ENCODE results near the gene NPM1.

The NPM1 gene

GRCh38 chr5:171387970-171388815 is 544 bp downstream of the NPM1 start:
- TF ChIP-seq MYC (IDR thresholded peaks at IDR 0.05; ENCODE audit: low read depth, low read length) (peak; percentile 100), CTCF (IDR thresholded peaks at IDR 0.05; ENCODE audit: low read depth, low read length) (no peak), POLR2A (IDR thresholded peaks at IDR 0.05; ENCODE audit: extremely low read depth, insufficient read length) (peak; percentile 34), MAX (IDR thresholded peaks at IDR 0.05; ENCODE audit: low read depth, low read length) (peak; percentile 100)
- H3K4me3 ChIP-seq (ENCODE audit: low read depth, low read length) = peak overlapping the region; percentile 98
- DNase-seq (ENCODE audit: low read depth) = peak; percentile 86

DNA sequence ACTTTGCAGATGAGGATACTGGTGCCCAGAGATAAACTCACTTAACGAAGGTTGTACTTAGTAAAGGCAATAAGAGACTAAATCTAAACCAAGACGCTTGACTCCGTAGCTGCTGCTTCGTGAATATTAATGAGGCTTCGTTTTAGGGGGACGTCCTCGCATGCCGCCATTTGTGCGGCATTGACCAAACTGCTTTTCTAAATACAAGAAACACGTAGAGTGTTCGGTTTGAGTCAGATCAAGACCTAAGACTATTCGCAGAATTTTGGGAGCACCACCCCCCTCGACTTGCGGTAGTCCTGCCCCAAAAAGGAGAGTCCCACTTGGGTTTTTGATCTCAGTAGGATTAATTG is 1.1 kb downstream of the NPM1 start:
- TF ChIP-seq POLR2A (IDR thresholded peaks at IDR 0.05; ENCODE audit: extremely low read depth, insufficient read length) = no peak
- TF ChIP-seq MAX (IDR thresholded peaks at IDR 0.05; ENCODE audit: low read depth, low read length) = no peak
- no peak for TF ChIP-seq MYC (IDR thresholded peaks at IDR 0.05; ENCODE audit: low read depth, low read length)
- TF ChIP-seq CTCF (IDR thresholded peaks at IDR 0.05; ENCODE audit: low read depth, low read length) = no peak
- no peak for DNase-seq (ENCODE audit: low read depth)
- peak overlapping the region; percentile 98 for H3K4me3 ChIP-seq (ENCODE audit: low read depth, low read length)

DNA sequence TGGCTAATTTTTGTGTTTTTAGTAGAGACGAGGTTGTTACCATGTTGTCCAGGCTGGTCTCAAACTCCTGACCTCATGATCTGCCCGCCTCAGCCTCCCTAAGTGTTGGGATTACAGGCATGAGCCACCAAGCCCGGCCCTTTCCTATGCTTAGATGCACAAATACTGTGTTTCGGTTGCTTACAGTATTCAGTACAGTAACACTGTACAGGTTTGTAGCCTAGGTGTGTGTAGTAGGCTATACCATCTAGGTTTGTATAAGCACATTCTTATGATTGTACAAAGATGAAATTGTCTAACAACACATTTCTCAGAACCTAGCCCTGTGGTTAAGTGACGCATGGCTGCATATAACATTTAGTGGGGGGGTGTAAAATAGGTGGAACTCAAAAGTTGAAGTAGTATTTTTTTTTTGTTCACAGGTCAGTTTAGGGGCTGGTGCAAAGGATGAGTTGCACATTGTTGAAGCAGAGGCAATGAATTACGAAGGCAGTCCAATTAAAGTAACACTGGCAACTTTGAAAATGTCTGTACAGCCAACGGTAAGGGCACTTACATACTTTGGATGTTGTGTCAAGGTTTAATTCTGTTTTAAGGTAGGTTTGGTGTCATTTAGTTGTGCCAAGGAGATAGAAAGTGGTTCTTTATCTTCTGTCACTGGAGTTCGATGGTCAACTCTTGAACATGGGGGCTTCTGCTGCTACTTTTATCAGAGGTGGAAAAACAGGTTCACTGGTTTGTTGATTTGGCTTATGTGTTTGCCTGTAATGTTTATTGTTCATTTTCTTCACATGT is 3.4 kb downstream of the NPM1 start:
- H3K4me3 ChIP-seq (ENCODE audit: low read depth, low read length) = peak overlapping the region; percentile 98
- DNase-seq (ENCODE audit: low read depth) = no peak
- TF ChIP-seq CTCF (IDR thresholded peaks at IDR 0.05; ENCODE audit: low read depth, low read length) = no peak
- TF ChIP-seq POLR2A (IDR thresholded peaks at IDR 0.05; ENCODE audit: extremely low read depth, insufficient read length) = no peak

- TF ChIP-seq MYC (IDR thresholded peaks at IDR 0.05; ENCODE audit: low read depth, low read length) = no peak
- TF ChIP-seq POLR2A (IDR thresholded peaks at IDR 0.05; ENCODE audit: extremely low read depth, insufficient read length) = no peak
- TF ChIP-seq MAX (IDR thresholded peaks at IDR 0.05; ENCODE audit: low read depth, low read length) = no peak
- no peak for TF ChIP-seq CTCF (IDR thresholded peaks at IDR 0.05; ENCODE audit: low read depth, low read length)
- H3K4me3 ChIP-seq (ENCODE audit: low read depth, low read length) = peak overlapping the region; percentile 98
- peak; percentile 3 for DNase-seq (ENCODE audit: low read depth)
Observed at GRCh38 chr5:171391996-171392577, 4.4 kb downstream of the NPM1 start.

DNA sequence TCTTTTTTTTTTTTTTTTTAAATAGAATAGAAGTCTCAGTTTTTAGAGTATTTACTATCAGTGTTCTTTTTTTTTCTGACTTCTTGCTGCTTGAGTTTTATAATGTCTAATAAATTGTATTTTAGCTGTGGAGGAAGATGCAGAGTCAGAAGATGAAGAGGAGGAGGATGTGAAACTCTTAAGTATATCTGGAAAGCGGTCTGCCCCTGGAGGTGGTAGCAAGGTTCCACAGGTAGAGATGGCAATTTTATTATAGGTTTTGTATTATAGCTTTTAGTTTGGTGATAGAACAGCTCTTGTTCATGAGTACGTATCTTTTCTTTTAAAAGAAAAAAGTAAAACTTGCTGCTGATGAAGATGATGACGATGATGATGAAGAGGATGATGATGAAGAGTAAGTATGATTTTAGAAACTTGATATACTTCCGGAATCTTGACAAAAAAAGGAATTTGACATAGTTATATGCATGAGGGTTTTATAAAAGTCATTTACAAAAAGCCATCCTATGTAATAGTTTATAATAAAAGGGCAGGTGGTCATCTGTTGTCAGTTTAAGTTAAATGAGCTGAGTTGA is 5.0 kb downstream of the NPM1 start:
- no peak for TF ChIP-seq CTCF (IDR thresholded peaks at IDR 0.05; ENCODE audit: low read depth, low read length)
- no peak for TF ChIP-seq MAX (IDR thresholded peaks at IDR 0.05; ENCODE audit: low read depth, low read length)
- no peak for TF ChIP-seq MYC (IDR thresholded peaks at IDR 0.05; ENCODE audit: low read depth, low read length)
- TF ChIP-seq POLR2A (IDR thresholded peaks at IDR 0.05; ENCODE audit: extremely low read depth, insufficient read length) = no peak
- H3K4me3 ChIP-seq (ENCODE audit: low read depth, low read length) = peak overlapping the region; percentile 98
- peak; percentile 1 for DNase-seq (ENCODE audit: low read depth)
